Stimulated activated CD4-positive, alpha-beta T cell treated with anti-CD3 and anti-CD28 coated beads, Interleukin-4, amount 100 ng/mL, for 48 hours (primary cell): ENCODE measurements around the gene SH3BP2.
A peak's percentile ranks its signal among the peaks of the same experiment; 100 is the strongest.

Experiments used
- DNase-seq, 2 donors: peaks; one replicate each; pipeline ENCODE4 v3.0.0-alpha.2; 2020; ENCODE audit warnings: low read depth in 2 of 2

Gene SH3BP2

GRCh38 chr4:2871911-2872310, 79.0 kb downstream of the SH3BP2 start:
- no peak for DNase-seq

- DNase-seq = no peak
These were observed 80.4 kb downstream of the SH3BP2 start for GRCh38 chr4:2873329-2873728.

GRCh38 chr4:2874861-2875260, 82.0 kb downstream of the SH3BP2 start:
- no peak for DNase-seq

- no peak for DNase-seq
These were observed 82.7 kb downstream of the SH3BP2 start for GRCh38 chr4:2875556-2875955.

- peak; percentile 11 to 29 for DNase-seq
These were observed 85.5 kb downstream of the SH3BP2 start for GRCh38 chr4:2878346-2878745.

- no peak for DNase-seq
These were observed 86.1 kb downstream of the SH3BP2 start for GRCh38 chr4:2879026-2879425.

GRCh38 chr4:2881431-2881830, 88.5 kb downstream of the SH3BP2 start:
- no peak for DNase-seq

- no peak for DNase-seq
These were observed 89.5 kb downstream of the SH3BP2 start for GRCh38 chr4:2882341-2882740.

- DNase-seq = no peak
These were observed 93.3 kb downstream of the SH3BP2 start for GRCh38 chr4:2886161-2886560.

- DNase-seq = no peak
These were observed 93.7 kb downstream of the SH3BP2 start for GRCh38 chr4:2886622-2887021.

- DNase-seq = no peak
These were observed 94.5 kb downstream of the SH3BP2 start for GRCh38 chr4:2887343-2887742.

GRCh38 chr4:2888886-2889285, 96.0 kb downstream of the SH3BP2 start:
- DNase-seq = no peak
